Stomach smooth muscle (tissue), 2 donors: ENCODE data around the gene ZFHX3.
"Not testable (repeated sequence)": the region's sequence is repeated elsewhere in the genome, so short reads cannot be mapped to it uniquely, and the experiment has no call there.

Experiments
- H3K27ac ChIP-seq: one replicate; pipeline ENCODE4 v1.7.0; 2013; ENCODE audit warnings: mild to moderate bottlenecking, low read length, inconsistent platforms
- H3K27me3 ChIP-seq, 2 donors: one replicate each; pipeline ENCODE4 v1.7.0; 2013; ENCODE audit warnings: low read length in 2 of 2; ENCODE audit not compliant: insufficient read depth in 2 of 2, control insufficient read depth in 1 of 2
- H3K36me3 ChIP-seq, 2 donors: one replicate each; pipeline ENCODE4 v1.7.0; 2013; ENCODE audit warnings: low read length in 2 of 2; ENCODE audit not compliant: control insufficient read depth in 2 of 2, insufficient read depth in 2 of 2
- H3K4me1 ChIP-seq: one replicate; pipeline ENCODE4 v1.7.0; 2013; ENCODE audit warnings: low read length; ENCODE audit not compliant: control insufficient read depth, insufficient read depth
- H3K4me3 ChIP-seq, 2 donors: one replicate each; pipeline ENCODE4 v1.7.0; 2013; ENCODE audit warnings: low read length in 2 of 2
- H3K9ac ChIP-seq, 2 donors: one replicate each; pipeline ENCODE4 v1.7.0; 2013; ENCODE audit warnings: low read length in 2 of 2, mild to moderate bottlenecking in 1 of 2
- H3K9me3 ChIP-seq, 2 donors: one replicate each; pipeline ENCODE4 v1.7.0; 2013; ENCODE audit warnings: low read length in 2 of 2; ENCODE audit not compliant: control insufficient read depth in 2 of 2
- donor health status: healthy.
- donor health status: Pancreatic carcinoma.

ZFHX3 gene

DNA sequence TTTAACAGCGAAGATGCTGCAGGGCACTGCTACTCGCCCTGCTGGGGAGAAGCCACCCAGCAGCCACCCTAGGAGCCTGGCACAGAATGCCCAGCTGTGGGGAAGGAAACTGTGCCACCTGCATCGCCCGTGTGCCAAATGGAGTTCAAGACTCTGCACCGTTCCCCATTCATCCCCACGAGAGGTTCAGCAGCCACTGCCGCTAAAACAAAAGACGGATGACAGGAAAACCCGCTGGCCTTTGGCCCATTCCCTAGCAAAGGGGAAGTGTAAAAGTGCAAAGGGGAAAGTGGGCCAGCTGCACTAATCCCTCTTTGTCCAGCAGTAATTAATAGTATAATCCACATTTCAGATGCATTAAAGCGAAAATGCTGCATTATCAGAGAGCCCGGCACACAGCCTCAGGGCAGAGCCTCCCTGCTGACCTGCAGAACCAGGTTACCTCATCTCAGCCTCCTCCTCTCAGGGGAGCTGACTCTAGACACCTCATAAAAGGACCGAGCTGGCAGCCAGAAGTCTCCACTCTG lies 37.7 kb downstream of the ZFHX3 start:
- no peaks in the 10 kb centered on the region for H3K36me3 ChIP-seq
- no peaks in the 10 kb centered on the region for H3K27me3 ChIP-seq
- no peak overlapping the region for H3K9ac ChIP-seq
- peaks cover 12% of the 10 kb centered on the region for H3K4me1 ChIP-seq
- no peaks in the 10 kb centered on the region for H3K9me3 ChIP-seq
- H3K4me3 ChIP-seq: no peak overlapping the region
- no peak overlapping the region for H3K27ac ChIP-seq

DNA sequence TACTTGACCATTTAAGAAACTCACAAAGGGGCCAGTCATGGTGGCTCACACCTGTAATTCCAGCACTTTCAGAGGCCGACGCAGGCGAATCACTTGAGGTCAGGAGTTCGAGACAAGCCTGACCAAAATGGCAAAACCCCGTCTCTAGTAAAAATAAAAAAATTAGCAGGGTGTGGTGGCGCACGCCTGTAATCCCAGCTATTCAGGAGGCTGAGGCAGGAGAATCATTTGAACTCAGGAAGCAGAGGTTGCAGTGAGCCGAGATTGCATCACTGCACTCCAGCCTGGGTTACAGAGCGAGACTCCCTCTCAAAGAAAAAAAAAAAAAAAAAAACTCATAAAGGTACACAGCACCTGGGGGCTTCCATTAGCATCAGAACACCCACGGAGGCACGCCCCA lies 38.2 kb downstream of the ZFHX3 start:
- H3K9me3 ChIP-seq, H3K27ac ChIP-seq, H3K36me3 ChIP-seq, H3K27me3 ChIP-seq, H3K9ac ChIP-seq, H3K4me3 ChIP-seq: not testable (repeated sequence)
- peaks cover 10% of the 10 kb centered on the region for H3K4me1 ChIP-seq

GRCh38 chr16:73006026-73006425 lies 41.9 kb downstream of the ZFHX3 start:
- Histone ChIP-seq H3K9me3 (peaks cover 1 to 5% of the 10 kb centered on the region in 2 donors), H3K4me3 (no peak overlapping the region), H3K27me3 (no peaks in the 10 kb centered on the region), H3K27ac (no peak overlapping the region), H3K9ac (no peak overlapping the region), H3K4me1 (peaks cover 14% of the 10 kb centered on the region), H3K36me3 (no peaks in the 10 kb centered on the region)

GRCh38 chr16:73002866-73003265 lies 45.1 kb downstream of the ZFHX3 start:
- Histone ChIP-seq H3K9me3 (peaks cover 3 to 6% of the 10 kb centered on the region in 2 donors), H3K36me3 (no peaks in the 10 kb centered on the region), H3K27me3 (no peaks in the 10 kb centered on the region), H3K27ac (no peak overlapping the region), H3K4me1 (peaks cover 21% of the 10 kb centered on the region), H3K9ac (no peak overlapping the region), H3K4me3 (no peak overlapping the region)

- H3K9ac ChIP-seq: no peak overlapping the region
- peak overlapping the region; percentile 11 for H3K27ac ChIP-seq
- H3K4me1 ChIP-seq: peaks cover 29% of the 10 kb centered on the region
- H3K36me3 ChIP-seq: no peaks in the 10 kb centered on the region
- H3K9me3 ChIP-seq: peaks cover 3 to 6% of the 10 kb centered on the region in 2 donors
- no peaks in the 10 kb centered on the region for H3K27me3 ChIP-seq
- H3K4me3 ChIP-seq: peak overlapping the region in 1 of 2 donors; percentile 29
These were observed 46.9 kb downstream of the ZFHX3 start for GRCh38 chr16:73000907-73001521.

DNA sequence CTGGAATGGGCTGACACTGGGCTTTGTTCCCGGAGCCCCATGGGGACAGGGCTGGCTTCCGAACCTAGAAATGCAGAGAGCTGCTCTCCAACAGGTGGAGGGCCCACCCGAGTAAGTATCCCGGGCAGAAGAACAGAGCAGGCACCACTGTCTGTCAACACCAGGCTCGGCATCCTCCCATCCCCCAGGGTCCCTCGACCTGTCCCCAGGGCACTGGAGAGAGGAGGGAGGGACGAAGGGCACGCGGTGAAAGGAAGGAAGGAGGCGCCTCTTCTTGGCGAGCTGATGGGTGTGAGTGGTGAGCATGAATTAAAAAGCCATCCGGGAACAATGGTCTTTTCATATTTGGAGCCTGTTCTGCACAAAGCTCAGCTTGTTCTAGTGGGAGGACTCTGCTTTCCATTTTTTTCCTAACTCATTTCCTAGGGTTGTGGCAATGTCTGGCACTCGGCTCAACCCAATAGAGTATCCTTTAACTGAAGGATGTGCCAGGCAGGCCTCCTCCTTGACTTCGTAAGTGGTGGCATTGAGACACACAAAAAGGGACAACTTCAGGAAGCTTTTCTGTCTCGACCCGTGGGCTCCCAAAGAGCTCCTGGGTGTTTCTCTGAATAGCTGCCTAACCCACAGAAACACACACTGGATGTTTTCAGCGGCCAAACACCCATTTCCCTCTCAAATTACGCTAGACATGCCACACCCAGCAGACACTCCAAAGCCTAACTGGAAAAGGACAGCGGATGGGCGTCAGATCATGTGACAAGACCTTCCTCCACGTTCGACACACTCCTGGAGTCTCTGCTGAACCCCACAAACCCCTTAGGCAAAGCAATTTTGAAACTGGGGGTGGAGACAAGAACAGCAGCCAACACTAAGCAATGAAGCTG lies 47.7 kb downstream of the ZFHX3 start:
- H3K9me3 ChIP-seq: peaks cover 3 to 6% of the 10 kb centered on the region in 2 donors
- H3K9ac ChIP-seq: no peak overlapping the region
- peak overlapping the region; percentile 11 for H3K27ac ChIP-seq
- H3K4me1 ChIP-seq: peaks cover 29% of the 10 kb centered on the region
- peak overlapping the region in 1 of 2 donors; percentile 40 for H3K4me3 ChIP-seq
- no peaks in the 10 kb centered on the region for H3K36me3 ChIP-seq
- H3K27me3 ChIP-seq: no peaks in the 10 kb centered on the region

- Histone ChIP-seq H3K4me1 (peaks cover 29% of the 10 kb centered on the region), H3K27ac (no peak overlapping the region), H3K9me3 (peaks cover 3 to 6% of the 10 kb centered on the region in 2 donors), H3K4me3 (no peak overlapping the region), H3K27me3 (no peaks in the 10 kb centered on the region), H3K9ac (no peak overlapping the region), H3K36me3 (no peaks in the 10 kb centered on the region)
These were observed 48.3 kb downstream of the ZFHX3 start for GRCh38 chr16:72999541-73000019.

GRCh38 chr16:72997141-72997542 lies 50.8 kb downstream of the ZFHX3 start:
- no peak overlapping the region for H3K27ac ChIP-seq
- H3K9me3 ChIP-seq: peaks cover 3 to 6% of the 10 kb centered on the region in 2 donors
- H3K4me1 ChIP-seq: peaks cover 27% of the 10 kb centered on the region
- no peaks in the 10 kb centered on the region for H3K36me3 ChIP-seq
- no peak overlapping the region for H3K9ac ChIP-seq
- no peaks in the 10 kb centered on the region for H3K27me3 ChIP-seq
- no peak overlapping the region for H3K4me3 ChIP-seq

GRCh38 chr16:72996291-72997062 lies 51.5 kb downstream of the ZFHX3 start:
- Histone ChIP-seq H3K36me3 (no peaks in the 10 kb centered on the region), H3K27ac (no peak overlapping the region), H3K27me3 (no peaks in the 10 kb centered on the region), H3K9ac (no peak overlapping the region), H3K4me3 (no peak overlapping the region), H3K9me3 (peaks cover 3 to 6% of the 10 kb centered on the region in 2 donors), H3K4me1 (peaks cover 33% of the 10 kb centered on the region)

- not testable (repeated sequence) for H3K27ac ChIP-seq, H3K36me3 ChIP-seq, H3K9me3 ChIP-seq, H3K27me3 ChIP-seq, H3K9ac ChIP-seq, H3K4me3 ChIP-seq
- peaks cover 33% of the 10 kb centered on the region for H3K4me1 ChIP-seq
These were observed 52.1 kb downstream of the ZFHX3 start for GRCh38 chr16:72995882-72996270.
